Neural cell (in vitro differentiated cells): ENCODE data around the gene ZNF280C.

Experiments
- EP300 ChIP-seq: fragments of 450-650 bp; conservative IDR thresholded peaks from 2 replicates; pipeline ENCODE4 v1.6.1; 2014; ENCODE audit warnings: antibody characterized with exemption, mild to moderate bottlenecking, moderate library complexity; ENCODE audit not compliant: poor library complexity, severe bottlenecking
- EZH2 ChIP-seq: fragments of 200-600, 300-800 bp; shearing (Covaris generic), sonication (generic); IDR thresholded peaks from 2 replicates; pipeline ENCODE4 v1.6.1; 2014; ENCODE audit warnings: antibody characterized with exemption, low read length, borderline replicate concordance, mild to moderate bottlenecking; ENCODE audit not compliant: insufficient read depth, poor library complexity, severe bottlenecking
- MXI1 ChIP-seq: fragments of 450-650 bp; conservative IDR thresholded peaks from 2 replicates; pipeline ENCODE4 v1.6.1; 2014; ENCODE audit warnings: antibody characterized with exemption, mild to moderate bottlenecking; ENCODE audit not compliant: poor library complexity, severe bottlenecking
- RAD21 ChIP-seq: fragments of 450-650 bp; conservative IDR thresholded peaks from 2 replicates; pipeline ENCODE4 v1.6.1; 2014; ENCODE audit warnings: antibody characterized with exemption, mild to moderate bottlenecking, moderate library complexity
- SMC3 ChIP-seq: fragments of 450-650 bp; conservative IDR thresholded peaks from 2 replicates; pipeline ENCODE4 v1.6.1; 2014; ENCODE audit warnings: antibody characterized with exemption, mild to moderate bottlenecking, moderate library complexity; ENCODE audit not compliant: poor library complexity
- TAF1 ChIP-seq: IDR thresholded peaks from 2 replicates; pipeline ENCODE4 v1.6.1; 2012; ENCODE audit warnings: low read depth
- TF ChIP-seq, protein P1 (sequence below): fragments of 450-650 bp; IDR thresholded peaks from 2 replicates; pipeline ENCODE4 v1.5.1; 2014; ENCODE audit warnings: antibody characterized with exemption, mild to moderate bottlenecking, moderate library complexity; ENCODE audit not compliant: poor library complexity, severe bottlenecking

DNA sequence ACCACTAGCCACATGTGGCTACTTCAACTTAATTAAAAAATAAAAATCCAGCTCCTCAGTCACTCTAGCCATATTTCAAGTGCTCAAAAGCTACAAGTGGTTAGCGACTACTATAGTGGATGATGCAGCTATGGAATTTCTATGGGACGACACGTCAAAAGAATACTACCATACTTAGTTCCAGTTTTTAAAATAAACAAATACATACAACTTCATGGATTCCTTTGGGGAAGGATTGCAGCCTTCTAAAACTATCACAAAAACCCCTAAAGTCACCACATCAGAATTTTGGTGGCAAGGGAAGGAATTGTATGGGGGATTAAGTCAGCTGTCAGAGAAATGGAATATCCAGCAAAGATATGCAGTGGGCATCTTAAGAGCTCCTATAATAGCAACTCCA, 6.5 kb downstream of the ZNF280C start:
- TF ChIP-seq MXI1 (no peak), EP300 (no peak), EZH2 (no peak), TAF1 (no peak), RAD21 (no peak), SMC3 (no peak)
- TF ChIP-seq, protein P1, sequence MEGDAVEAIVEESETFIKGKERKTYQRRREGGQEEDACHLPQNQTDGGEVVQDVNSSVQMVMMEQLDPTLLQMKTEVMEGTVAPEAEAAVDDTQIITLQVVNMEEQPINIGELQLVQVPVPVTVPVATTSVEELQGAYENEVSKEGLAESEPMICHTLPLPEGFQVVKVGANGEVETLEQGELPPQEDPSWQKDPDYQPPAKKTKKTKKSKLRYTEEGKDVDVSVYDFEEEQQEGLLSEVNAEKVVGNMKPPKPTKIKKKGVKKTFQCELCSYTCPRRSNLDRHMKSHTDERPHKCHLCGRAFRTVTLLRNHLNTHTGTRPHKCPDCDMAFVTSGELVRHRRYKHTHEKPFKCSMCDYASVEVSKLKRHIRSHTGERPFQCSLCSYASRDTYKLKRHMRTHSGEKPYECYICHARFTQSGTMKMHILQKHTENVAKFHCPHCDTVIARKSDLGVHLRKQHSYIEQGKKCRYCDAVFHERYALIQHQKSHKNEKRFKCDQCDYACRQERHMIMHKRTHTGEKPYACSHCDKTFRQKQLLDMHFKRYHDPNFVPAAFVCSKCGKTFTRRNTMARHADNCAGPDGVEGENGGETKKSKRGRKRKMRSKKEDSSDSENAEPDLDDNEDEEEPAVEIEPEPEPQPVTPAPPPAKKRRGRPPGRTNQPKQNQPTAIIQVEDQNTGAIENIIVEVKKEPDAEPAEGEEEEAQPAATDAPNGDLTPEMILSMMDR = no peak
